IPS-NIHi7 (cell line): ENCODE measurements around the gene AP4S1.
"Not testable (repeated sequence)": the region's sequence is repeated elsewhere in the genome, so short reads cannot be mapped to it uniquely, and the experiment has no call there.

Experiments used
- DNase-seq: peaks from one replicate; pipeline ENCODE4 v3.0.0; 2012; ENCODE audit warnings: mixed read lengths; ENCODE audit errors: extremely low spot score

Gene AP4S1

GRCh38 chr14:31085027-31085426 is 59.6 kb downstream of the AP4S1 start:
- DNase-seq: no peak

- DNase-seq: not testable (repeated sequence)
These were observed 61.0 kb downstream of the AP4S1 start for GRCh38 chr14:31086466-31086865.

- DNase-seq: no peak
These were observed 65.7 kb downstream of the AP4S1 start for GRCh38 chr14:31090883-31091764.

- DNase-seq: no peak
These were observed 66.8 kb downstream of the AP4S1 start for GRCh38 chr14:31092160-31092708.

GRCh38 chr14:31093884-31094839 is 68.7 kb downstream of the AP4S1 start:
- DNase-seq: not testable (repeated sequence)

- DNase-seq: not testable (repeated sequence)
These were observed 70.4 kb downstream of the AP4S1 start for GRCh38 chr14:31095817-31096216.

- DNase-seq: no peak
These were observed 70.8 kb downstream of the AP4S1 start for GRCh38 chr14:31096255-31096654.

GRCh38 chr14:31097081-31097480 is 71.6 kb downstream of the AP4S1 start:
- DNase-seq: no peak

GRCh38 chr14:31106768-31107167 is 81.3 kb downstream of the AP4S1 start:
- DNase-seq: no peak

- no peak for DNase-seq
These were observed 83.8 kb downstream of the AP4S1 start for GRCh38 chr14:31109257-31109656.

GRCh38 chr14:31110872-31111271 is 85.4 kb downstream of the AP4S1 start:
- DNase-seq: no peak

GRCh38 chr14:31113794-31114193 is 88.3 kb downstream of the AP4S1 start:
- DNase-seq: no peak

GRCh38 chr14:31118892-31119291 is 93.4 kb downstream of the AP4S1 start:
- no peak for DNase-seq

GRCh38 chr14:31122098-31122611 is 96.7 kb downstream of the AP4S1 start:
- DNase-seq: no peak

- DNase-seq: peak; percentile 20
These were observed 97.5 kb downstream of the AP4S1 start for GRCh38 chr14:31122921-31123320.

- DNase-seq: no peak
These were observed 98.7 kb downstream of the AP4S1 start for GRCh38 chr14:31124197-31124596.

- DNase-seq: no peak
These were observed 99.8 kb downstream of the AP4S1 start for GRCh38 chr14:31125231-31125630.

GRCh38 chr14:31126680-31127079 is 101.2 kb downstream of the AP4S1 start:
- no peak for DNase-seq

- DNase-seq: no peak
These were observed 102.2 kb downstream of the AP4S1 start for GRCh38 chr14:31127690-31128089.

GRCh38 chr14:31128601-31129526 is 103.4 kb downstream of the AP4S1 start:
- DNase-seq: no peak

- DNase-seq: no peak
These were observed 107.7 kb downstream of the AP4S1 start for GRCh38 chr14:31133133-31133532.
